HG02840 (cell line): ENCODE measurements around the gene TRAPPC10.
A peak's percentile ranks its signal among the peaks of the same experiment; 100 is the strongest.

ENCODE experiments used
- ATAC-seq: cut with Tn5 transposase; IDR thresholded peaks from one replicate; pipeline ENCODE4 v1.9.1; 2021; ENCODE audit warnings: mild to moderate bottlenecking, moderate library complexity, moderate number of reproducible peaks; ENCODE audit not compliant: unreplicated experiment, low FRiP score

Gene TRAPPC10

DNA sequence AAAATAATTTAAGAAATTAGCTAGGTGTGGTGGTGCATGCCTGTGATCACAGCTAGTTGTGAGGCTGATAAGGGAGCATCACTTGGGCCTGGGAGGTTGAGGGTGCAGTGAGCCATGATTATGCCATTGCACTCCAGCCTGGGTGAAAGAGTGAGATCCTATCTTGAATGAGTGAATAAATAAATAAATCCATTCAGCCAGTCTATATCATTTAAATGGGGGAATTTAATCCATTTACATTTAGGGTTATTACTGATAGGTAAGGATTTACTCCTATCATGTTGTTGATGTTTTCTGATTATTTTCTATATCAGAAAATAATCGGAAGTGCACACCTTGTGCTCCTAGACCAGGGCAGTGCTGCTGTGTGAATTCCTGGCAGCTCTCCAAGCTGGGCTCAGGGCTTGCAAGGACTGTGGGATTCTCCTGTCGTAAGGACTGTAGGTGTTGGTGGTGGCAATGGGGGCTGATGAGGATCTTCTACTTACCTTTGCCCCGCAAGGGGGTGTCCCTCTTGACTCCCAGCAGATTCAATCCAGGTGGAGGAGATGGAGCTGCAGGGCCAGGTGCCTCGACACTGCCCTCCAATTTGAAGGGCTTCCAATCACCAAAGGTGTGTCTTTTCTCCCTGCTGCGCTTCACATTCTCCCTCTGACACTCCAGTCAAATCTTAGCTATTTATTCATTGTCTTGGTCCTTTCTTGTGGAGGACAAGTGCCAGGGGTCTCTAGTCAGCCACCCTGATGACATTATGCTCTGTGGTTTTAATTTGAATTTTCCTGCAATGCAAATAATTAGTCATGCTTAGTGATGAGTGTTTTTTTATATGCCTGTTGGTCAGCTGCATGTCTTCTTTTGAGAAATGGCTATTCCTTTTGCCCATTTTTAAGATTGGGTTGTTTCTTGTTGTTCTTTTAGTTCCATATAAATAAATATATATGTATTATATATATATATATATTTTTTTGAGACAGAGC is 14.1 kb upstream of the TRAPPC10 start:
- no peak for ATAC-seq

DNA sequence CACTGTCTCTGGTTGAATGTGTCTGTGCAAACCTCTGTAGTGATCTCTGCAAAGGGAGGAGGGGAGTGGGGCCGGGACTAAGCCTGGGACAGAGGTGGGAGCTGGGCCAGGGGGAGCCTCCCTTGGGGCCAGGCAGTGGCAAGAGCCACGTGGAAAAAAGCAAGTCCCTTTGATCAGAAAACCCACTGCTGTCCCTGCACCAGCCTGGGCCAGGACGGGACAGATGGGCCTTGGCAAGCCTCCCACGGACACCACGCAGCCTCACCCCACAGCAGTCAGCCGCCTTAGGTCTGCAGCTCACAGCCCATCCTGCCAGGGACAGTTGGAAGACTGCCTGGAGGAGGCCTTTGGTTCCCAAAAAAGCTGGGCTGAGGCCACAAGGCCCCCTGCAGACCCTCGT is 11.7 kb upstream of the TRAPPC10 start:
- no peak for ATAC-seq

DNA sequence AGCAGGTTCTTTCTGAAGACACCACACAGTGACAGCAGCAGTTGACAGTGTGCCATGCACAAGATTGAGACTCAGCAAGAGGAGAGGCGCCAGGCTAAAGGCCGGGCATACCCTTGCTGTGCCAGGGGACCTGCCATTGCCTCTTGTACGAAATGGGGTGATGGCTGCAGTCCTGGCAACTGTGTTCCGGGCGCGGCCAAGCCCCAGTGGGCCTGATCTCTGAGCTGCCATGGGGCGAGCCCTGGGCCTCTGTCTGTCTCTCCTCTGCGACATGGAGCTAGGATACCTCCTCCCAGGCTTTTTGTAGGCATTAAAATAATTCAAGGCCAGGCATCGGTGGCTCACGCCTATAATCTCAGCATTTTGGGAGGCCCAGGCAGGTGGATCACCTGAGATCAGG is 9.6 kb upstream of the TRAPPC10 start:
- no peak for ATAC-seq

DNA sequence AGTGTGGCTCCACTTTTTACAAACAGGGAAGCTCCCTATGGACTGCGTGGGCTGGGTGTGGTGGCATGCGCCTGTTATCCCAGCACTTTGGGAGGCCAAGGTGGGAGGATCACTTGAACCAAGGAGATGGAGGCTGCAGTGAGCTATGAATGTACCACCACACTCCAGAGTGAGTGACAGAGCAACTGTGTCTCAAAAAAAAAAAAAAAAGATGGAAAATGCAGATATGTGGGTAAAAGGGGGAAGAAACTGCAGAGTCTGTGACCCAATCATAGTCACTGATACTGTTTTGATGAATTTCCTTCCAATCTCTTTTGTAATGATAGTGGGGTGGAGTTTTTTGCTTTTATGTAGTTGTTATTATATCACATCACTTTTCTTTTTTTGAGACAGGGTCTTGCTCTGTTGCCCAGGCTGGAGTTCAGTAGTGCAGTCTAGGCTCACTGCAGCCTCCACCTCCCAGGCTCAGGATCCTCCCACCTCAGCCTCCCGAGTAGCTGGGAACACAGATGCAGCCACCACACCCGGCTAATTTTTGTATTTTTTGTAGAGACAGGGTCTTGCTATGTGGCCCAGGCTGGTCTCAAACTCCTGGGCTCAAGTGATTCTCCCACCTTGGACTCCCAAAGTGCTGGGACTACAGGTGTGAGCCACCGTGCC is 8.7 kb upstream of the TRAPPC10 start:
- ATAC-seq = no peak

DNA sequence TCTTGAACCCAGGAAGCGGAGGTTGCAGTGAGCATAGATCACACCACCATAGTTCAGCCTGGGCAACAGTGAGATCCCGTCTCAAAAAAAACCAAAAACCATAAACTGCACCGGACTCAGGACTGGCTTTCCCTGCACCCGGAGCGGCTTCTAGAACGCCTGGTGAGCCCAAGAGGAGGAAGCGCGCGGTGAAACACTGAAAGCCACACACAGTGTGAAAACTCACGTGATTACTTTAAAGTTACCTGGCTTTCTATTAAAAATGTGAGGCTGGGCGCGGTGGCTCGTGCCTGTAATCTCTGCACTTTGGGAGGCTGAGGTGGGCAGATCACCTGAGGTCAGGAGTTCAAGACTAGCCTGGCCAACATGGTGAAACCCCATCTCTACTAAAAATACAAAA is 7.0 kb upstream of the TRAPPC10 start:
- ATAC-seq = no peak

DNA sequence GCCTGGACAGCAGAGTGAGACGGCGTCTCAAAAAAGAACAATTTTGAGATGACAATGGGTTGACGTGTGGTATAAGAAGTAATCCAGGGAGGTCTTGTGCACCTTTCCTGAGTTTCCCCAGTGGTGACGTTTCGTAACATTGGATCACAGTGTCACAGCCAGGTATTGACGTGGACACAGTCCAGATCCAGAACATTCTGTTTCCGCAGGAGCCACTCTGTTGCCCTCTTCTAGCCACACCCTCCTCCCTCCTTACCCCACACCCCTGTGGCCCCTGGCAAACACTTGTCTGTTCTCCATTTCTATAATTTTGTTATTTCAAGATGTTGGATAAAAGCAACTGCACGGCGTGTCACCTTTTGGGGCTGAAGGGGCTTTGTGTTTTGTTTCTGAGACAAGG is 6.5 kb upstream of the TRAPPC10 start:
- no peak for ATAC-seq

DNA sequence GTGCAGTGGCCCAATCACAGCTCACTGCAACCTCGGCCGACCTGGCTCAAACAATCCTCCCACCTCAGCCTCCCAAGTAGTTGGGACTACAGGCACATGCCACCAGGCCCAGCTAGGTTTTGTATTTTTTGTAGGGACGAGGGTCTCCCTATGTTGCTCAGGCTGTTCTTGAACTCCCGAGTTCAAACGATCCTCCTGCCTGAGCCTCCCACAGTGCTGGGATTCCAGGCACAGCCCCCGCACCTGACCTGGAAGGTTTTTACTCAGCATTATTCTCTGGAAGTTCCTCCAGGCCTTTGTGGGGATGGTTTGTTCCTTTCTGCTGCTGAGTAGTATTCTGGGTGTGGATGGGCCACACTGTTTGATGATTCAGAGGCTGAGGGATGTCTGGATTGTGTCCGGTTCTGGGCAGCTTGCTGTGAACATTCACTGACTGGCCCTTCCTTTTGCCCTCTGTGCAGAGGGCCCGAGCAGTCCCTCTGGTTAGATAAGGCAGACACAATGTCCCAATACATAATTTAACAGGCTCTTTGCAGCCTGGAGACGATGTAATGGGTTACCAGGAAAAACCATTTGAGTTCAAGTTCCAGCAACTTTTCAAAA is 6.0 kb upstream of the TRAPPC10 start:
- no peak for ATAC-seq

DNA sequence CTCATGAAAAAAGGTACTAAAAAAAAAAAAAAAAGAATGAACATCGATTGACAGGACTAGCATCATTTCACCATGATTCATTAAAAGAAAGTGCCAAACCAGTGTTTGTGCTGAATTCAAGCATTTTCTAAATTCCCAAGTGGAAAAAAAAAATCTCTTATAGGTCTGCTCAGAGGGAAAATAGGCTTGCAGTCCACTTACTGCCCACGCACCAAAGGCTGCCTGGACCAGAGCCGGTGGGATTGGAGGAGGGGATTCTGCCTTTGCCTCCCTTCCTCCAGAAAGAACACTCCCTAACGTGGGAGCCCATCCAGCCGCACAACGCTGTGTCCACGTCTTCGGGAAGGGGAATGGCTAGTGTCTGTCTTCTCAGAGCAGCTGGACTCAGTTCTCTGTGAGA is 5.5 kb upstream of the TRAPPC10 start:
- no peak for ATAC-seq

DNA sequence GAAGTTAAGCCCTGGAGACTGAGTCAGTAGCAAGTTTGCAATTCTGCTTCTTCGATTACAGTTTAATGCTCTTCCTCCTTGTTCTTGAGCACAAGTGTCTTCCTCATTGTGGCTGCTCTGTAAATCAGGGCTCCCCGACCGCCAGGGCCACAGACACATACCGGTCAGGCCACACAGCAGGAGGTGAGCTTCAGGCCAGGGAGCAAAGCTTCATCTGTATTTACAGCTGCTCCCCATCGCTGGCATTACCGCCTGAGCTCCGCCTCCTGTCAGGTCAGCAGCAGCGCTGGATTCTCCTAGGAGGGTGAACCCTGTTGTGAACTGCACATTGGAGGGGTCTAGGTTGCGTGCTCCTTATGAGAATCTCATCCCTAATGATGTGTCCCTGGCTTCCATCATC is 1.7 kb upstream of the TRAPPC10 start:
- ATAC-seq = no peak

DNA sequence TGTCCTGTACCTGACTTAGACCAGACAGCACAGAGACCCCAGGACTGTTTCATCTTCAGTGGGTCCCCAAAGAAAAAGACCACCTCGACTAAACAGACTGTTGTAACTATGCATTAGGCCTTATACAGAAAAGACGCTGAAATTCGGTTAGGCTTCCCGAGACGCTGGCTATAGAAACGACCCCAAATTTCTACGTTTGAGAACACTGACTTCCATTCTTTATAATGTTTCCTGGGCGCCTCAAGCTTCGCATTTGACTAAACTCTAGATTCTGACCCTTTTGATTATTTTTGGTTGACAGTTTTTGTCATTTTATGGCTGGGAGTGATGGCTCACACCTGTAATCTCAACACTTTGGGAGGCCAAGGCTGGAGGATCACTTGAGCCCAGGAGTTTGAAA is 986 bp upstream of the TRAPPC10 start:
- ATAC-seq = no peak

DNA sequence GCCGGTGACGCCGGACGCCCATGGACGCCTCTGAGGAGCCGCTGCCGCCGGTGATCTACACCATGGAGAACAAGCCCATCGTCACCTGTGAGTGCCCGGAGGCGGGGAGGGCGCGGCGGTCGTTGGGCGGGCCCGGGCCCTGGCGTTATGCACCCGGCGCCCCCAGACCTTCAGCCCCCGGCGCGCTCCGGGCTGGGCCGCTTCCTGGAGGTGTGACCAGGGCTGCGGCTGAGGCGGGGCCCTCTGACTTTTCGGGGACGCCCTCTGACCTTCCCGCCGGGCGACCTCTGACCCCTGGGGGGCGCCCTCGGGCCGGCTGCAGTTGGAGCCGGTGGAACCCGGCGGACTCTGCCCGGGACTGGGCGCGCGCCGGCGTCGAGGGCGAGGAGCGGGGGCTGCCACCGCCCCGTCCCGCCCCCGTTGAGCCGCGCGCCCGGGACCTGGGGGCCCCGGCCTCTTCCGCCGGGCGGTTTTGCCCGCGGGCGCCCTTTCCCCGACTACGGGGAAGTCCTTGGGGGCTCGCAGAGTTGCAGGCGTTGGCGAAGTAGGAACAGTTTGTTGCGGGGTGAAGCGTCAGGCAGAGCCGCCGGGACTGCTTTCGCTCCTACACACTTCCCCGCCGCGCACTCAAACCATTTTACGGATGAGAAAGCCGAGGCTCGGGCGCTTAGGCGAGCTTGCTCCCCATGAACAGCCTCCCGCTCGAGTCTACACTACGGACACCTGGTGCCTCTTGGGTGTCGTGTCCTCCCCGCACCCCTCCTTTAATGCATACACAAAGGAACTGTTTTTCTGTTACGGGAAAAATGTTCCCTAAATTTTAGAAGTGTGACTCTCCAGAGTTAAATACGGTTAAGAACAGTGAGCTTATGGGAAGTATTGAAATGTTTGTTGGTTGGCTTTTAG is 618 bp downstream of the TRAPPC10 start:
- ATAC-seq = peak; percentile 65

DNA sequence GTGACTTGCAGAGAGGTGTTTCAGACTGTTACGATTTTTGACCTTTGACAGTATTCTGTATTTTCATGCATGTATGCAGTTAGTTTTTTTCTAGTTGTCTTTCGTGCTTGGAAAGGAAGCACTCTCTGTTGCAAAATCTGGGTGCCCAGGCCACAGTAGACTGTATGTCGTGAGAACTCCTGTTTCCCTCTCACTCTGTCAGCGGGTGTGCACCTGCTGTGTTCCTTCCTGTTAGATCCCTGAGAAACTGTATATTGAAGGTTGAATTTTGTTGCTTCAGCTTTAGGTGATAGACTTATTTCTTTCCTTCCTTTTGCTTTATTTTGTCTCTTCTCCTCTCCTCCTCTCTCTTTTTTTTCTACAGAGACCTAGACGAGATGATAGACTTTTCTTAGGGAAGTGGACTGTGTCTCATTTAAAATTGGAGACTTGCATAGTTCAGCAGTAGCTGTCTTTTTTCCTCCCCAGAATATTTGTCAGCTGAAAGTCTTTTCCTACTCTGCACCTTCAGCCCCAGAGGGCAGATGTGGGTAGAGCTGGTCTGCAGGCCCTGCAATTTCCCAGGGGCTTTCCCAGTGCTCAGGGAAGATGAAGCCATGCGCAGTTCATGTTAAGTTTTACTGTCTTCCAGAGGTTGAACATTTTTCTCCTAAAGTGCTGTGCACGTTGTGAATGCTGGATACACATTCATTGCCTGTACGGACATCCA is 1.4 kb downstream of the TRAPPC10 start:
- ATAC-seq = no peak

DNA sequence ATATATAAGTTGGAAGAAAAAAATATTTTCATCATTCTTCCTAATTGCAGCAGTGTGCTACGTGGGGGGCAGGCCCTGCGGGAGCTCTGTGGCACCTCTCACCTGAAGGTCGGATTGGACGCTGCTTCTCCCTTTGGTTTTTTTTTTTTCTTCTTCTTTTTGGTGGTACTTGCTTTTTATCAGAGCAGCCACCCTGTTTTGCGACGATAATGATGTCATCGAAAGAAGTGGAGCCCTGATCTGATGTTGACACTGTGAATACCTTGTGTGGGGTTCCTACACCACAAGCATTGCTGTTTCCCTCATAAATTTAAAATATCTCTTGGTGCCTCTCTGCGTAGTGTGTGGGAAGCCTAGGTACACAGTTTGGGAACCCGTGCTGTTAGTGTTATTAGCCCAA is 5.5 kb downstream of the TRAPPC10 start:
- no peak for ATAC-seq

DNA sequence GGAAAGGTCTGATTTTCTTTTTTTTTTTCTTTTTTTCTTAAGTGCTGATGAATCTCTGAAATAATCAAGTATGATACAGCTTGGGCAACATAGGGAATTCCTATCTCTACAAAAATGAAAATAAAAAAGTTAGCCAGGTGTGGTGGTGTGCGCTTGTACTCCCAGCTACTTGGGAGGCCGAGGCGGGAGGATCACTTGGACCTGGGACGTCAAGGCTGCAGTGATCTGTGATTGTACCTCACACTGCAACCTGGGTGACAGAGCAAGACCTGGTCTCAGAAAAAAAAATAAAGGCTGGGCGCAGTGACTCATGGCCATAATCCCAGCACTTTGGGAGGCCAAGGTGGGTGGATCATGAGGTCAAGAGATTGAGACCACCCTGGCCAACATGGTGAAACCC is 6.0 kb downstream of the TRAPPC10 start:
- no peak for ATAC-seq

DNA sequence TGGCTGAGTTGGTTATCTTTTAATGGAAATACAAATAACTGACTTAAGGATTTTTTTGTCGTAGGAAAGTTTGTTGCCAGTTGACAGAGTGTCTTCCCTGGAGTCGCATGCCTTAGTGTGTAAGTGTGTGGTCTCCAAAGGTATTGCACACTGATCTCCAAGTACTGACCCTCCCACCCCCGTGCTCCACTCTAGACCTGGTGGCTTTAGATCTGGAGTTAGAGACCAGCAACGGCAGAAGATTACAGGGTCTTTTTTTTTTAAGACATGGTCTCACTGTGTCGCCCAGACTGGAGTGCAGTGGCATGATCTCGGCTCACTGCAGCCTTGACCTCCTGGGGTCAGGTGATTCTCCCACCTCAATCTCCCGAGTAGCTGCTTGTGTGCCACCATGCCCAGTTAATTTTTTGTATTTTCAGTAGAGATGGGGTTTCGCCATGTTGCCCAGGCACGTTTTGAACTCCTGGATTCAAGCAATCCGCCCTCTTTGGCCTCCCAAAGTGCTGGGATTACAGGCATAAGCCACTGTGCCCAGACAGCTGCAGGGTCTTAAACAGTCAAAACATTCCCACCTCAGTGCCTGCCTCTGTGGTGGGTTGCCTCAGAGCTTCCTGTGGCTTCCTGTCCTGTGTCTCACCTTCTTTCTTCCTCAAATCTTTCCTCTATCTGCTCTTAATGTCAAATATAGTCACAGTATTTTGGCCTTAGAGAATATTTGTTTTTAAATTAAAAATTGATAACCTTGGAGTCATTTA is 6.9 kb downstream of the TRAPPC10 start:
- no peak for ATAC-seq

DNA sequence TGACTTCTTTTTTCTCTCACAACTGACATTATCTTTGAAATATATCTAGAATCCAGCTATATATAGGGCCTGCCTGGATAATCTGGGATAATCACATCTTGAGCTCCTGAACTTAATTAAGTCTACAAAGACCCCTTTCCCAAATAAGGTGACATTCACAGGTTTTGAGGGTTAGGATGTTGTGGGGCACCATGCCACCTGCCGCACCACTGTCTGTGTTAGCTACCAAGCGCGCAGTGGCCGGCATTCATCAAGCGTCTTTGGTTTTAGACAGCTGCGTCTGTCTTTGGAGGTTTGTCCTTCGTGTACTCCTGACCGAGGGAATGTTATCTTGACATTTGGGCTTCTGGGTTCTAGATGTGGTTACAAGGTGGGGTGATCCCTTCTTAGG is 7.5 kb downstream of the TRAPPC10 start:
- no peak for ATAC-seq

DNA sequence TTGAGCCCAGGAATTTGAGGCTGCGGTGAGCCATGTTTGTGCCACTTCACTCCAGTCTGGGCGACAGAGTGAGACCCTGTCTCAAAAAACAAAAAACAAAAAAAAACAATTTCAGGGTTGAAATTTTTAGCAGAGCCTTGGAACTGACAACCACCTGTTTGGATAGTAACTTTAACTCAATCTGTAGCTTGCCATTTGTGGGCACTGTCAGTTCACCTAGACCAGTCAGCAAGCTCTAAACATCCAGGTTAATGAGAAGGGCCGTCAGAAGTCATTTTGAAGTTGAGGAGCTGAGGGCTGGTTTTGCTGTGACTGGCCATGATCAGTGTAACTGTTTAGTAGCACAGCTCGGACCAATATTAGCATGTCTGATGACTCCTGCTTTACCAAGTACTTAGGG is 8.4 kb downstream of the TRAPPC10 start:
- no peak for ATAC-seq

DNA sequence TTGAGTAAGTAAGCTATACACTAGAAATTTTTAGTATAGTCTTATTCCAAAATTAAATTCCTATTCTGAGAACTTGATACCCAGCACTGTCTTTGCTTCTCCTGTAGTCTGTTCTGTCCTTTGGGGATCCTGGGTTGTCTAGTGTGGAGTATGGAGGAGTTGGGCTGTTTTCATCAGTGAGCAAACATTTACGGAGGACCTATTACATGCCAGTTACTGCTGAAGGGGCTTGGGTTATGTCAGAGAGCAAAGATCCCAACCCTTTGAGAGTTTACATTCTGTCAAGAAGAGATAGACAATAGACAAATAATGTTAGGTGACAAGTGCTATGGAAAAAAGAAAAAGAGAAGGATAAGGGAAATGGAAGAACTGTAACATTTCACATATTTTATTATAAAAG is 9.0 kb downstream of the TRAPPC10 start:
- ATAC-seq = no peak

DNA sequence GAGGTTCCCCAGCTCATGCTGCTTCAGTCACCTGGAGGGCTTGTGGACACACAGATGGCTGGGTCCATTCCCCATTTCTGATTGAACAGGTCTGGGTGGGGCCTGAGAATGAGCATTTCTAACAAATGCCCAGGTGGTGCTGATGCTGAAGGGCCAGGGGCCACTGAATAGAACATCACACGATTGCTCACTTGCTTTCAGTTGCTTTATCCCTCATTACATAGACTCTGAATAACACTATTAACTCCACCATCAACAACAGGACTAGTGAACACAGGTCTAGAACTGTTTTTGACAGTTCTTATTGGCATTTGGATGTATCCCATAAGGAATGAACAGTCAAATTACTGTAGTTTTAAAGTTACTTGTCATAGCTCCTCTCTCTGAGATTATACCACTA is 12.1 kb downstream of the TRAPPC10 start:
- no peak for ATAC-seq
